MM.1S (cell line): ENCODE measurements around the gene DRICH1.

Source experiments
- CTCF ChIP-seq: fragments of 300-600 bp; sonication (generic); IDR thresholded peaks from 2 replicates; pipeline ENCODE4 v1.5.1; 2016; ENCODE audit warnings: antibody characterized with exemption, low read length, mixed read lengths
- EZH2 ChIP-seq: fragments of 300-600 bp; sonication (generic); optimal IDR thresholded peaks from 2 replicates; pipeline ENCODE3; 2017; ENCODE audit warnings: low read depth, mild to moderate bottlenecking, antibody characterized with exemption, low read length, mixed read lengths

GRCh38 chr22:23670378-23671295, 38.5 kb upstream of the DRICH1 start:
- TF ChIP-seq CTCF: no peak
- TF ChIP-seq EZH2: no peak
